OCI-LY1 (cell line): ENCODE measurements around the gene PIK3IP1.

Experiments used
- H2AFZ ChIP-seq: fragments of 200-600 bp; sonication (generic), shearing (Covaris generic); 2 replicates; pipeline ENCODE4 v1.6.0; 2014; ENCODE audit warnings: antibody characterized with exemption, mild to moderate bottlenecking, low read length
- H3F3A ChIP-seq: fragments of 200-600 bp; sonication (generic), shearing (Covaris generic); 2 replicates; pipeline ENCODE4 v1.6.0; 2014; ENCODE audit warnings: mild to moderate bottlenecking, antibody characterized with exemption, low read length, moderate library complexity; ENCODE audit not compliant: insufficient read depth
- H3K27ac ChIP-seq: fragments of 200-600 bp; sonication (generic); 2 replicates; pipeline ENCODE4 v1.5.1; 2014; ENCODE audit warnings: low read length, mixed run types, mild to moderate bottlenecking, low read depth; ENCODE audit not compliant: poor library complexity, severe bottlenecking
- H3K27me3 ChIP-seq: fragments of 200-600 bp; sonication (generic); 2 replicates; pipeline ENCODE4 v1.6.0; 2014; ENCODE audit warnings: antibody characterized with exemption, mild to moderate bottlenecking, low read length, moderate library complexity; ENCODE audit not compliant: insufficient read depth
- H3K36me3 ChIP-seq: fragments of 200-600 bp; sonication (generic); 2 replicates; pipeline ENCODE4 v1.6.1; 2014; ENCODE audit warnings: mild to moderate bottlenecking, antibody characterized with exemption, low read length, moderate library complexity, mixed read lengths; ENCODE audit not compliant: insufficient read depth
- H3K4me1 ChIP-seq: fragments of 200-600 bp; sonication (generic); 2 replicates; pipeline ENCODE4 v1.5.1; 2014; ENCODE audit warnings: mild to moderate bottlenecking, low read length, moderate library complexity; ENCODE audit not compliant: insufficient read depth, severe bottlenecking
- H3K4me2 ChIP-seq: fragments of 200-600 bp; sonication (generic), shearing (Covaris generic); 2 replicates; pipeline ENCODE4 v1.6.1; 2014; ENCODE audit warnings: low read length
- H3K4me3 ChIP-seq: fragments of 200-600 bp; sonication (generic); 2 replicates; pipeline ENCODE4 v1.5.1; 2014; ENCODE audit warnings: low read length, low read depth, mild to moderate bottlenecking, mixed read lengths; ENCODE audit not compliant: poor library complexity, severe bottlenecking
- H3K79me2 ChIP-seq: fragments of 200-600 bp; shearing (Covaris generic); 2 replicates; pipeline ENCODE4 v1.6.1; 2016; ENCODE audit warnings: mixed run types, low read length, mixed read lengths; ENCODE audit not compliant: insufficient read depth
- H3K9ac ChIP-seq: fragments of 200-600 bp; sonication (generic), shearing (Covaris generic); 2 replicates; pipeline ENCODE4 v1.6.1; 2014; ENCODE audit warnings: mild to moderate bottlenecking, low read length, mixed read lengths
- H3K9me2 ChIP-seq: fragments of 200-600 bp; sonication (generic), shearing (Covaris generic); 2 replicates; pipeline ENCODE4 v1.6.1; 2014; ENCODE audit warnings: low read depth, mild to moderate bottlenecking, low read length, mixed read lengths
- H3K9me3 ChIP-seq: fragments of 200-600 bp; shearing (Covaris generic); 2 replicates; pipeline ENCODE4 v1.6.1; 2014; ENCODE audit warnings: low read length, mixed read lengths
- H4K20me1 ChIP-seq: fragments of 200-600 bp; sonication (generic), shearing (Covaris generic); 2 replicates; pipeline ENCODE4 v1.6.0; 2016; ENCODE audit warnings: mild to moderate bottlenecking, low read length; ENCODE audit not compliant: insufficient read depth
- EZH2 ChIP-seq: fragments of 200-600 bp; sonication (generic), shearing (Covaris generic); IDR thresholded peaks from 2 replicates; pipeline ENCODE4 v1.8.0; 2017; ENCODE audit warnings: borderline replicate concordance, mixed run types, mild to moderate bottlenecking, antibody characterized with exemption, low read length, moderate library complexity, mixed read lengths
- TF ChIP-seq, protein P1 (sequence below): fragments of 200-600 bp; sonication (generic), shearing (Covaris generic); IDR thresholded peaks from 2 replicates; pipeline ENCODE4 v1.5.1; 2017; ENCODE audit warnings: mild to moderate bottlenecking, antibody characterized with exemption, low read length, moderate library complexity, mixed read lengths

The PIK3IP1 gene

DNA sequence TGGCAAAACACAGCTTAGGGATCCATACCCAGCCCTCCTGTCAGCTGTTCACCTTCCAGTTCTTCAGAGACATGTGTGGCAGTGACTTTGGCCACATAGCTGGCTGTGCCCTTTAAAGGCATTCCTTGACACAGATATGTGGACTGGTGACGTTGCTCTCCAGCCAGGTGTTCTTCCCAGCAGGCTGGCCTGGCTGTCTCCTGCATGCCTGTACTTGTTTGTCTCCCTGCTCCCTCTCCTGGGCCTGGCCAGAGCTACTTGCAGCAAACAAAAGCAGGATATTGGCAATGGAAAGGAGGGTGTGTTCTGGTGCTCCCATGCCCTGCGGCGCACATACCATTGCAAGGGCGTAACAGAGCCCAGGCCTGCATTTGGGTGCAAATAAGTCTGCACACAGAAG lies 38.3 kb downstream of the PIK3IP1 start:
- no peak overlapping the region for H3K4me3 ChIP-seq
- peaks cover 11% of the 10 kb centered on the region; the same call in 1 of the 2 replicates for H3K36me3 ChIP-seq
- no peaks in the 10 kb centered on the region for H3F3A ChIP-seq
- no peaks in the 10 kb centered on the region for H3K4me1 ChIP-seq
- no peaks in the 10 kb centered on the region for H3K79me2 ChIP-seq
- no peaks in the 10 kb centered on the region for H3K27me3 ChIP-seq
- TF ChIP-seq, protein P1, sequence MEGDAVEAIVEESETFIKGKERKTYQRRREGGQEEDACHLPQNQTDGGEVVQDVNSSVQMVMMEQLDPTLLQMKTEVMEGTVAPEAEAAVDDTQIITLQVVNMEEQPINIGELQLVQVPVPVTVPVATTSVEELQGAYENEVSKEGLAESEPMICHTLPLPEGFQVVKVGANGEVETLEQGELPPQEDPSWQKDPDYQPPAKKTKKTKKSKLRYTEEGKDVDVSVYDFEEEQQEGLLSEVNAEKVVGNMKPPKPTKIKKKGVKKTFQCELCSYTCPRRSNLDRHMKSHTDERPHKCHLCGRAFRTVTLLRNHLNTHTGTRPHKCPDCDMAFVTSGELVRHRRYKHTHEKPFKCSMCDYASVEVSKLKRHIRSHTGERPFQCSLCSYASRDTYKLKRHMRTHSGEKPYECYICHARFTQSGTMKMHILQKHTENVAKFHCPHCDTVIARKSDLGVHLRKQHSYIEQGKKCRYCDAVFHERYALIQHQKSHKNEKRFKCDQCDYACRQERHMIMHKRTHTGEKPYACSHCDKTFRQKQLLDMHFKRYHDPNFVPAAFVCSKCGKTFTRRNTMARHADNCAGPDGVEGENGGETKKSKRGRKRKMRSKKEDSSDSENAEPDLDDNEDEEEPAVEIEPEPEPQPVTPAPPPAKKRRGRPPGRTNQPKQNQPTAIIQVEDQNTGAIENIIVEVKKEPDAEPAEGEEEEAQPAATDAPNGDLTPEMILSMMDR: no peak
- no peak for TF ChIP-seq EZH2
- no peaks in the 10 kb centered on the region for H3K9me3 ChIP-seq
- H2AFZ ChIP-seq: no peak overlapping the region
- H3K27ac ChIP-seq: no peak overlapping the region
- H3K4me2 ChIP-seq: no peak overlapping the region
- no peaks in the 10 kb centered on the region for H3K9me2 ChIP-seq
- H3K9ac ChIP-seq: no peak overlapping the region
- H4K20me1 ChIP-seq: no peaks in the 10 kb centered on the region

DNA sequence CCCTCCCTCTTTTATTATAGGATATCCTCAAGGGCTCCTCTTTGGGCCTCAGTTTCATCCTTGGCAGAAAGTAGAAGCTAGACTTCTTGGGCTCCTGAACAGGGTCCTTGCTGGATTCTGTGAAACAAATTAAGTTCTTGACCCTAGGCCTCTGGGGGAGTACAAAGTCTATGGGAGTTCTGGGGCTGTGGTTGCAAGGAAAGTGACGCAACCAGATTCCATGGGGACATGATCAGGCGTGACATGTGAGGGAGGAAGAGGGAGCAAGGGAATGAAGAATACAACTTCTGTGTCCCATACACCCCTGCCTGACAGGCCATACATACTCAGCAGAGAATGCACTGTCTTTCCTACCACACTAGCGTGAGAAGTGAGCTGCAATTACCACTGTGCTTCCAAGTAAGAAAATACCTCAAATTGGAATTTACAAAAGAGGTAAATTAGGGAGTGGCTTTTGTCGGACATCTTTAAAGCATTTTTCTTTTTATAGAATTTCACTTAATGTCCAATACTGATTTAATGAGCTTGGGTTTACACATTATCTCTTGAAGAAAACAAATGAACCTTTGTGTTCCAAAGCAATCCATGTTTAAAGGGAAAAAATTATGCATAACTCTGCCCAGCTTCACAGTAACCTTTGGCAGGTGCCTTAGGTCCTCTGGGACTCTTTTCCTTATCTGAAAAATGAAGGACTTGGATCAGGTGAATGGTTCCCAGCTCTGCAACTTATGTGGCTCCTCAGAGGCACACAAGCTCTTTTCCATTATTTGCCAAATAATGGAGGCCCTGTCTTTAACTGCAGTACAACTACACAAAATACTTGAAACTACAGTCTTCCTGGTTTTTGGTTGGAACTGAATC lies 41.3 kb downstream of the PIK3IP1 start:
- Histone ChIP-seq H3K79me2 (no peaks in the 10 kb centered on the region), H3K27me3 (no peaks in the 10 kb centered on the region), H3K9me2 (no peaks in the 10 kb centered on the region), H3F3A (no peaks in the 10 kb centered on the region), H3K4me2 (no peak overlapping the region), H3K4me1 (peaks cover 10% of the 10 kb centered on the region), H2AFZ (no peak overlapping the region), H3K9me3 (no peaks in the 10 kb centered on the region), H4K20me1 (no peaks in the 10 kb centered on the region), H3K27ac (no peak overlapping the region), H3K4me3 (no peak overlapping the region), H3K36me3 (no peaks in the 10 kb centered on the region; the same call in 1 of the 2 replicates), H3K9ac (no peak overlapping the region)
- TF ChIP-seq EZH2: no peak
- TF ChIP-seq, protein P1: no peak

DNA sequence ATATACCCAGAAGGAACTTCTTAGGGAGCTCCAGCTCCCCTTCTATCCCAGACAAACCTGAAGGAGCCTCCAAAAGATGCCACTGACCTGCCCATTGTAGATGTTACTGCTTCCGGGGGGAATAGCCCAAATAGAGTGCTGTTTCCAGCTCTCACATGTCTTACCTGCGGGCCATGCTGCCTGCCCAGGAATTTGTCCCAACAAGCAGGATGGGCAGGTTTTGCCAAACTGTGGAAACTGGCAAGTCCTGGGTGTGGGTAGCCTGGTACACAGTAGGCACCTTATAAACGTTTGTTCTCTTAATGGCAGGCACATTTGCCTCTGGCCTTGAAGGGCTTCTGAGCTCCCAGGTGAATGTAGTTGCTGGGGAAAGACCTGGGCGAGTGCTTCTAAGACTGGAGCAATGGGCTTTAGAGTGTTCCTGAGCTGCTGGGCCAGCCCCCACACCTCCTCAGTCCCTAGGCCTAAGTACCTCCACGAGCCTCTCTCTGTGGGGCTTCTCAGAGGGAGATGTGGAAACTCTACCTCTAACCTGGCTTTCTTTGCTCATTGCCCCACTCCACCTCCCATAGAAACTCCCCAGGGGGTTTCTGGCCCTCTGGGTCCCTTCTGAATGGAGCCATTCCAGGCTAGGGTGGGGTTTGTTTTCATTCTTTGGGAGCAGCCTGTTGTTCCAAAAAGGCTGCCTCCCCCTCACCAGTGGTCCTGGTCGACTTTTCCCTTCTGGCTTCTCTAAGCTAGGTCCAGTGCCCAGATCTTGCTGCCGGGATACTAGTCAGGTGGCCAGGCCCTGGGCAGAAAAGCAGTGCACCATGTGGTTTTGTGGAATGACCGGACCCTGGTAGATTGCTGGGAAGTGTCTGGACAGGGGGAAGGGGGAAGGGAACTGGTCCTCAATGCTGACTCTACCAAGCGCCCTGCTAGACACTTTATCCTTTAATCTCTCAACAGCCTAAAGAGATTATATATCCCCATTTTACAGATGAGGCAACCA lies 43.0 kb downstream of the PIK3IP1 start:
- Histone ChIP-seq H2AFZ (no peak overlapping the region), H3F3A (no peaks in the 10 kb centered on the region), H3K9ac (no peak overlapping the region), H3K79me2 (no peaks in the 10 kb centered on the region), H3K9me2 (no peaks in the 10 kb centered on the region), H3K36me3 (no peaks in the 10 kb centered on the region; the same call in 1 of the 2 replicates), H3K27ac (no peak overlapping the region), H3K4me2 (no peak overlapping the region), H3K27me3 (no peaks in the 10 kb centered on the region), H3K4me1 (peaks cover 10% of the 10 kb centered on the region), H3K4me3 (no peak overlapping the region), H4K20me1 (no peaks in the 10 kb centered on the region), H3K9me3 (no peaks in the 10 kb centered on the region)
- TF ChIP-seq, protein P1: no peak
- TF ChIP-seq EZH2: no peak
